Subcutaneous adipose tissue (tissue), 4 donors: ENCODE data around the gene PCSK6. TPM values are rescaled to one million over a fixed set of nuclear protein-coding genes. Genes with fewer than 3 reads are reported as not detected.

Source experiments
- total RNA-seq, 4 donors: library from RNA; depleted of rRNA; stranded (reverse); fragments of >200 nt; gene quantifications; one replicate each; pipeline ENCODE4 v1.1.0, GENCODE V29; 2016
- TF ChIP-seq, protein P1 (sequence below): fragments of 450-650 bp; IDR thresholded peaks from one replicate; pipeline ENCODE4 v1.5.1; 2016; ENCODE audit warnings: low read depth, mild to moderate bottlenecking, control low read depth, antibody characterized with exemption, moderate library complexity

The PCSK6 gene
- total RNA-seq, 4 donors from 2014 or later, result 4.4 to 8.7 (median 5.9) TPM

DNA sequence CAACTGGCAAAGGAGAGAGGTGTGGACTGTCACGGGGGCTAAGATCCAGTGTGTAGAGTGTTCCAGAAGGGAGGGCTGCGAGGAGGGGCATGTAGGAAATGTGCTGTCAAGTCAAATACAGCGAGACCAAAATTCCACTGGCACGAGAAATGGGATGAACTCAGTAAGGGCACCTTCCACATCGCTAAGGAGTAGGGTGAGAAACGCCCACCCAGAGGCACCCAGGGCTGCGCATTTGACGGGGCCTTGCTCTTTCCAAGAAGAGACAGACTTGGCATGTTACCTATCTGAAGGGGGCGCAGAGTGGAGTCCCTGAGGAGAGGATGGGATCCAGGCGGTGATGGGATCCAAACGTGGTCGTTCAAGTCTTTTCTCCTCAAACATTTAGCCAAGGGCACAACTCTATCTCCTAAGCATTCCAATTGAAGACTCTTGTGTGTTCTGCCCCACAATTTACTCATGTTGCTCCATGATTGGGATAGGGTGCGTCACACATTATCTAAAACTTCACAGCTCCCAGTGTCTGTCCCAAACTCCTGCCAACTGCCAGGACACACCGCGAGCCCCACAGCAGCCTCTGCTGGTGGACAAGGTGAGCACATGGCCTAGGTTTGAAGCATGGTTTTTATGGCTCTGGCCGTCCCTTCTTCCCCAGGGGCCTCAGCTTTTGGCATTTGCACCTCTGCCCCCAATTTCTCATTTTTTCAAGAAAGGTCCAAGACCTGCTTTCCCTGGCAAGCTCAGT is 219.9 kb downstream of the PCSK6 start:
- TF ChIP-seq, protein P1, sequence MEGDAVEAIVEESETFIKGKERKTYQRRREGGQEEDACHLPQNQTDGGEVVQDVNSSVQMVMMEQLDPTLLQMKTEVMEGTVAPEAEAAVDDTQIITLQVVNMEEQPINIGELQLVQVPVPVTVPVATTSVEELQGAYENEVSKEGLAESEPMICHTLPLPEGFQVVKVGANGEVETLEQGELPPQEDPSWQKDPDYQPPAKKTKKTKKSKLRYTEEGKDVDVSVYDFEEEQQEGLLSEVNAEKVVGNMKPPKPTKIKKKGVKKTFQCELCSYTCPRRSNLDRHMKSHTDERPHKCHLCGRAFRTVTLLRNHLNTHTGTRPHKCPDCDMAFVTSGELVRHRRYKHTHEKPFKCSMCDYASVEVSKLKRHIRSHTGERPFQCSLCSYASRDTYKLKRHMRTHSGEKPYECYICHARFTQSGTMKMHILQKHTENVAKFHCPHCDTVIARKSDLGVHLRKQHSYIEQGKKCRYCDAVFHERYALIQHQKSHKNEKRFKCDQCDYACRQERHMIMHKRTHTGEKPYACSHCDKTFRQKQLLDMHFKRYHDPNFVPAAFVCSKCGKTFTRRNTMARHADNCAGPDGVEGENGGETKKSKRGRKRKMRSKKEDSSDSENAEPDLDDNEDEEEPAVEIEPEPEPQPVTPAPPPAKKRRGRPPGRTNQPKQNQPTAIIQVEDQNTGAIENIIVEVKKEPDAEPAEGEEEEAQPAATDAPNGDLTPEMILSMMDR, result no peak

DNA sequence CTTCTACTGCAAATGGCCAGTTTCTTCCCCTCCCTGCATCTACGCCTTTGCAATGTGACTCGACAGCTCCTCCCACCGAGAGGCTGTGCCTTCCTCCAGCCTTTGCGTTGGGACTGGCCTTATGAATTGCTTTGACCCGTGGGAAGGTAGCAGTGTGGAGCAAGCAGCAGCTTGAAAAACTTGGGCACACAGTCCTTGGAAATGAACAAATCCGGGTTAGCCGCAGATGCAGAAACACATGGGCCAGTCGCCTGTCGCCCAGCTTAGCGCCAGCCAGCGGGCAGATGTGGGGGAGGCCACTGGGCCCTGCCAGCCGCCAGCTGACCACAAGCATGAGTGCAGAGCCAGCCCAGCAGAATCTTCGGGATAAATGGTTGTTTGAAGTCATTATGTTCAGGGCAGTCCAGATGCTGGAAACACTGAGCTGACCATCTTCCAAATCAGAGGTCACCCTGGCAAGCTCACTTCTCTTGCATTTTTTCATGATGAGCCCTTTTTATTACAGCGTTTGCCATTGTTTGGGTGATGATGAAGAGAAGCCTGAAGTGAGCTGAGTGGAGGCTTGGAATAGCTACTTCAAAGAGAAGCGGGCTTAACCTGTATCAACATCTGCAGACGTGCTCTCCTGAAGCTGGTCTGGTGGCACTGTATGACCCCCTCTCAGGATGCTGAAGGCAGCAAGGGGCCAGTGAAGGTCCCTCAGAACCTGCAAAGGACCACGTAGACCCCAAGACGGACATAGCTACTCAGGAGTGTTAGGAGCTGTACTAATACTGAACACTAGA is 222.0 kb downstream of the PCSK6 start:
- TF ChIP-seq, protein P1, result no peak

DNA sequence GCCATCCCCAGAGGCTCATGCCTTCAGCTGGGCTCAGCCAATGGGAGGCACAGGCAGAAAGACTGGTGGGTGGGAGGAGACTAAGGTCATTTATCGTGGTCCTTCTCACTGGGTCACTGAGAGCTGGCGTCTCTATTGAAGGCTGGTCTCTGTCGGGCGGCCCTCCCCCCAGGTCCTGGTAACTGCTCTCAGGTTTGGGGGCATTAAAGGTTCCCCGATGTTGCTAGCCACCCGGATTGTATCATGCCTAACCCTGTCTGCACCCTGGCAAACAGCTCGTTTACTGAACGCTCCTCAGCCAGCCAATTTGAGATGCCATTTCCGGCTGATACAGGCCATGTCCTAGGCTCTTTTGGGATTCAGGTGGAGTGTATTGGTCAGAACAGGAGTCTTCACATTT is 222.7 kb downstream of the PCSK6 start:
- TF ChIP-seq, protein P1, result no peak

DNA sequence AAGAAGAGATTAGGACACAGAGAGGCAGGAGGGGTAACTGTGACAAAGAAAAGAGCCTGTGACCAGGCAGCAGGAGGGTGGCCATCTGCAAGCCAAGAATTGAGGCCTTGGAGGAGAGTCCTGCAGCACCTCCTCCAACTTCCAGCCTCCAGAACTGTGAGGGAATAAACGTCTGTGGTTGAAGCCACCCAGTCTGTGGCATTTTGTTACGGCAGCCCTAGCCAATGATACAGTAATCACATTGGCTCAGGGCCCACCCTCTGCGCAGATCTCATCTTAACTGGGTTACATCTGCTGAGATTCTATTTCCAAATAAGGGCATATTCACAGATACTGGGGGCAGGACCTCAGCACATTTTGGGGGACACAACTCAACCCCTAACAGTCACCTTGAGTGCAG is 223.5 kb downstream of the PCSK6 start:
- TF ChIP-seq, protein P1, result no peak

DNA sequence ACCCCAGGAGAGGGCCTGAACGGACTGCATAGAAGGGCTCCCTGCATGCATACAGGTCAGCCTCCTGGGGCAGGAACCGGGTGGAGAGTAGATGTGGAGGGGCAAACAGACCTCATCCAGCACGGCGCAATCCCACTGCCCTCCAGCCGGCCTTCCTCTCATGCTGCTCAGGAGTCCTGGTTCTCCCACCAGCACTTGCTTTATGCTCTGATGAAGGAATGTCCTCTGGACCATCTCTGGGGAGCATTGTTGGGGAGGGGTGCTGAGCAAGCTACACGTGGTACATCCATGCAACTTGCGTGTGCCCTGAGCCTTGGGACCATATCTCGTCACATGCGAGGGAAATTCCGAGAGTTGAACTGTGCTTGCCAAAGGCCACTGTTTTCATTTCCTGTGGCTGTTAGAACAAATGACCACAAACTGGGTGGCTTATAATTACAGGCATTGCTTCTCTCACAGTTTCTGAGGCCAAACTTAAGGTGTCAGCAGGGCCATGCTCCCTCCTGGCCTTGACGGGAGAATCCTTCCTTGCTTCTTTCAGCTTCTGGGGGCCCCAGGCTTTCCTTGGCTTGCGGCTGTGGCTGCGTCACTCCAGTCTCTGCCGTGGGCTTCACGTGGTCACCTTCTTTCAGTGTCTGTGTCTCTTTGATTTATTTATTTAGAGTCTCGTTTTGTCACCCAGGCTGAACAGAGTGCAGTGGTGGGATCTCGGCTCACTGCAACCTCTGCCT is 224.4 kb downstream of the PCSK6 start:
- TF ChIP-seq, protein P1, result no peak

DNA sequence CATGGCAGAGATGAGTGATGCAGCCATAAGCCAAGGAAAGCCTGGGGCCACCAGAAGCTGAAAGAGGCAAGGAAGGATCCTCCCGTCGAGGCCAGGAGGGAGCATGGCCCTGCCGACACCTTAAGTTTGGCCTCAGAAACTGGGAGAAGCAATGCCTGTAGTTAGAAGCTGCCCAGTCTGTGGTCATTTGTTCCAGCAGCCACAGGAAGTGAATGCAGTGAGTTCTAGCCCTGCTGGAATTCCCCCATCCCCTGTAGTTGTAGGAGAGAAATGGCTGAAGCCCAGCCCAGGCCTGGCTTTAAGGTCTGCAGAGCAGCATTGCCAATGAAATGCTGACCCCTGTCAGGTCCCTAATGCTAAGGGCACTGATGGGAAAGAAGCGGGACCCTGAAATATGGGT is 225.5 kb downstream of the PCSK6 start:
- TF ChIP-seq, protein P1, result no peak

DNA sequence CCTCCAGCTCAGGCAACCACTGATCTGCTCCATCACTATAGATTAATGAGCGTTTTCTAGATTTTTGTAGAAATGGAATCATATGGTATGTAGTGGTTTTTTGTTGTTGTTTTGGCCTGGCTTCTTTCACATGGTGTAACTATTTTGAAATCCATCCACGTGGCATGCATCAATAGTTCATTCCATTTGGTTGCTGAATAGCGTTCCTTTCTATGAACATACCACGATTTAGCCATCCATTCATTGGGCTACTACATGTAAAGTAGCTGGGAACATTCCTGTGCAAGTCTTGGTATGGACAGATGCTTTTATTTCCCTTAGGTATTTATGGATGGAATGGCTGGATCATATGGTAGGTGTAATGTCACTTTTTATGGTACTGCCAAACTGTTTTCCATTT is 227.0 kb downstream of the PCSK6 start:
- TF ChIP-seq, protein P1, result no peak
